IPS-20b (cell line): ENCODE measurements around the gene IRAK2.

Experiments used
- H3K27ac ChIP-seq: one replicate; pipeline ENCODE4 v1.5.1; 2013; ENCODE audit warnings: low read length
- H3K27me3 ChIP-seq: 2 replicates; pipeline ENCODE4 v1.6.1; 2013; ENCODE audit warnings: mild to moderate bottlenecking, low read length, inconsistent platforms; ENCODE audit not compliant: insufficient read depth
- H3K36me3 ChIP-seq: 2 replicates; pipeline ENCODE4 v1.6.1; 2013; ENCODE audit warnings: low read depth, mild to moderate bottlenecking, inconsistent platforms, low read length, moderate library complexity; ENCODE audit not compliant: insufficient read depth
- H3K4me1 ChIP-seq: 2 replicates; pipeline ENCODE4 v1.6.1; 2013; ENCODE audit warnings: mild to moderate bottlenecking, control low read depth, inconsistent platforms, low read length, moderate library complexity; ENCODE audit not compliant: insufficient read depth
- H3K4me3 ChIP-seq: 2 replicates; pipeline ENCODE4 v1.5.1; 2013; ENCODE audit warnings: mild to moderate bottlenecking, low read length, inconsistent platforms
- H3K9ac ChIP-seq: 2 replicates; pipeline ENCODE4 v1.6.1; 2013; ENCODE audit warnings: low read depth, mild to moderate bottlenecking, inconsistent platforms, low read length, moderate library complexity
- H3K9me3 ChIP-seq: 2 replicates; pipeline ENCODE4 v1.6.1; 2013; ENCODE audit warnings: mild to moderate bottlenecking, low read depth, low read length, inconsistent platforms; ENCODE audit not compliant: insufficient read depth

Gene IRAK2

DNA sequence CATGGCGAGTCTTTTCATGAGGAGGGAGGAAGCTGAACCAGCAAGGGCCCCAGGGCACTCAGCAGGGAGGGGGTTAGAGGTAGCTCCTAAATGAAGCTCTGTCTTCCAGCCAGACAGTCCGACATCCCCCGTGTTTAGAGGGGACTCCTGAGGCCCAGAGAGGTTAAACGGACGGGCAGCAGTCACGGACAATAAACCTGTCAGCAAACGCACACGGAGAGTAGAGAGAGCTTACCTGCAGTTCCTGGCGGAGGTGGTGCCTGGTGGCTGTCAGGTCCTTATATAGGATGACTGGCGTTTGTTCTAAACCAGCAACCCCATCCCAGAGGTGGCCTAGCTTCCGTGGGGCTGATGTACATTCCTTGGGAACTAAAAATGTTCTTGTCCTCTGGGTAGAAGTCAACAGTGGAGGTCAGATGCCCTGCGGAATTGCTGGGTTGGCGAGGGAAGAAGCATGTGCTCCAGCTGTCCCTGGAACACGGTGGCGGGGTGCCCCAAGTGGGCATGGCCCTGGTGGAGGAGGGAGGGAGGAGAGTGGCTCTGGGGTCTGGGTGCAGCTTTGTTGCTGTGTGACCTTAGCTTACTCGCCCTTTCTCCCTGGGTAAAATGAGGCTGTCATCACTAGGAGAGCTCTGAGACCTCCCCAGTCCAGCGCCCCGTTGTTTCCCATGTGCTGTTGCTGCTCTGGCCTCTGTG lies 125.9 kb downstream of the IRAK2 start:
- Histone ChIP-seq H3K4me3 (no peak overlapping the region), H3K4me1 (peaks cover 10% of the 10 kb centered on the region; the same call in 1 of the 2 replicates)

GRCh38 chr3:10291641-10292040 lies 126.9 kb downstream of the IRAK2 start:
- Histone ChIP-seq H3K9me3 (no peaks in the 10 kb centered on the region), H3K27ac (no peak overlapping the region), H3K36me3 (peaks cover 17% of the 10 kb centered on the region), H3K9ac (no peak overlapping the region), H3K27me3 (no peaks in the 10 kb centered on the region), H3K4me3 (no peak overlapping the region), H3K4me1 (peaks cover 6% of the 10 kb centered on the region; the same call in 1 of the 2 replicates)

More for the DNA sequence above, 125.9 kb downstream of the IRAK2 start:
- no peak overlapping the region for H3K27ac ChIP-seq
- H3K27me3 ChIP-seq: no peaks in the 10 kb centered on the region
- peaks cover 17% of the 10 kb centered on the region for H3K36me3 ChIP-seq
- no peak overlapping the region for H3K9ac ChIP-seq
- H3K9me3 ChIP-seq: no peaks in the 10 kb centered on the region

GRCh38 chr3:10292505-10293419 lies 128.0 kb downstream of the IRAK2 start, which contains the start of gene GHRL:
Gene GHRL (minus strand): TSS chr3:10292947. CDS start chr3:10290180, 2,767 bp downstream.
- Histone ChIP-seq H3K9me3 (no peaks in the 10 kb centered on the region), H3K9ac (no peak within 1 kb of the TSS), H3K36me3 (peaks cover 17% of the 10 kb centered on the region), H3K4me3 (no peak within 1 kb of the TSS), H3K4me1 (no peaks in the 10 kb centered on the region), H3K27ac (no peak within 1 kb of the TSS), H3K27me3 (no peaks in the 10 kb centered on the region)
